ENCODE data around the gene ROR1. TPM values are rescaled to one million over a fixed set of nuclear protein-coding genes. Genes with fewer than 3 reads are reported as not detected.

ROR1 gene
- total RNA-seq, 2 experiments from 2014 or later: not detected

DNA sequence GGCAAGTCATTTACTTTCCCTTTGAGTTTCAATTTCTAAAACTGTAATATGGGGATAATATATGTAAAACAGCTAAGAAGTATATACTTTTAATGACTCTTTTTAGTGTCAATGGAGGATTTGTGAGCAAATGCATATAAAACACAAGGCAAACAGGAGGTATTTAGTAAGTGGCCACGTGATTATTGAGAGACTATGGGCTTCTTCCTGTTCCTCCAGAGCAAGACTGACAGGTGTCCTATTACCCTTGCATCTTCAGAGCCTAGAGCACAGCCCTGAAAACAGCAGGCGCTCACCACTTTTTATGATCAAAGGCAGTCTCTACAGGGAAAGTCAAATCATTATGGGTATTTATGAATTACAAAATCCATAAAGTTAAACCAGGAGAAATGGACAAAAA is 941 bp upstream of the ROR1 start:
- ChIA-PET CTCF (no interaction called here), POLR2A (no interaction called here)
- Mint-ChIP-seq H3K4me1 (ENCODE audit: low read depth) (peaks cover 12% of the 10 kb centered on the region), H3K27ac (no peak overlapping the region), H3K9me3 (no peaks in the 10 kb centered on the region), H3K36me3 (ENCODE audit: low read depth) (no peaks in the 10 kb centered on the region), H3K4me3 (peak overlapping the region; percentile 52), H3K27me3 (peaks cover 48% of the 10 kb centered on the region)
- TF ChIP-seq, protein P1, sequence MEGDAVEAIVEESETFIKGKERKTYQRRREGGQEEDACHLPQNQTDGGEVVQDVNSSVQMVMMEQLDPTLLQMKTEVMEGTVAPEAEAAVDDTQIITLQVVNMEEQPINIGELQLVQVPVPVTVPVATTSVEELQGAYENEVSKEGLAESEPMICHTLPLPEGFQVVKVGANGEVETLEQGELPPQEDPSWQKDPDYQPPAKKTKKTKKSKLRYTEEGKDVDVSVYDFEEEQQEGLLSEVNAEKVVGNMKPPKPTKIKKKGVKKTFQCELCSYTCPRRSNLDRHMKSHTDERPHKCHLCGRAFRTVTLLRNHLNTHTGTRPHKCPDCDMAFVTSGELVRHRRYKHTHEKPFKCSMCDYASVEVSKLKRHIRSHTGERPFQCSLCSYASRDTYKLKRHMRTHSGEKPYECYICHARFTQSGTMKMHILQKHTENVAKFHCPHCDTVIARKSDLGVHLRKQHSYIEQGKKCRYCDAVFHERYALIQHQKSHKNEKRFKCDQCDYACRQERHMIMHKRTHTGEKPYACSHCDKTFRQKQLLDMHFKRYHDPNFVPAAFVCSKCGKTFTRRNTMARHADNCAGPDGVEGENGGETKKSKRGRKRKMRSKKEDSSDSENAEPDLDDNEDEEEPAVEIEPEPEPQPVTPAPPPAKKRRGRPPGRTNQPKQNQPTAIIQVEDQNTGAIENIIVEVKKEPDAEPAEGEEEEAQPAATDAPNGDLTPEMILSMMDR (IDR thresholded peaks at IDR 0.05): no peak
- intact Hi-C loops (cut with micrococcal nuclease): no loop called here
- DNase-seq: no peak
- no peak for ATAC-seq

- ATAC-seq (peak; percentile 28), DNase-seq (no peak)
- intact Hi-C loops (cut with micrococcal nuclease): no loop called here
- no peaks in the 10 kb centered on the region for H3K9me3 Mint-ChIP-seq
- H3K4me1 Mint-ChIP-seq (ENCODE audit: low read depth): peaks cover 12% of the 10 kb centered on the region
- H3K27ac Mint-ChIP-seq: no peak overlapping the region
- TF ChIP-seq, protein P1 (IDR thresholded peaks at IDR 0.05): no peak
- peaks cover 49% of the 10 kb centered on the region for H3K27me3 Mint-ChIP-seq
- ChIA-PET POLR2A (interaction anchor here (1.3 kb wide), 1 partner anchor 9 kb away, joined by 4 read pairs; no protein-coding TSS in a partner anchor), CTCF (no interaction called here)
- no peaks in the 10 kb centered on the region for H3K36me3 Mint-ChIP-seq (ENCODE audit: low read depth)
- H3K4me3 Mint-ChIP-seq: peak overlapping the region; percentile 52
Measured at GRCh38 chr1:63773496-63773814, 362 bp upstream of the ROR1 start.

DNA sequence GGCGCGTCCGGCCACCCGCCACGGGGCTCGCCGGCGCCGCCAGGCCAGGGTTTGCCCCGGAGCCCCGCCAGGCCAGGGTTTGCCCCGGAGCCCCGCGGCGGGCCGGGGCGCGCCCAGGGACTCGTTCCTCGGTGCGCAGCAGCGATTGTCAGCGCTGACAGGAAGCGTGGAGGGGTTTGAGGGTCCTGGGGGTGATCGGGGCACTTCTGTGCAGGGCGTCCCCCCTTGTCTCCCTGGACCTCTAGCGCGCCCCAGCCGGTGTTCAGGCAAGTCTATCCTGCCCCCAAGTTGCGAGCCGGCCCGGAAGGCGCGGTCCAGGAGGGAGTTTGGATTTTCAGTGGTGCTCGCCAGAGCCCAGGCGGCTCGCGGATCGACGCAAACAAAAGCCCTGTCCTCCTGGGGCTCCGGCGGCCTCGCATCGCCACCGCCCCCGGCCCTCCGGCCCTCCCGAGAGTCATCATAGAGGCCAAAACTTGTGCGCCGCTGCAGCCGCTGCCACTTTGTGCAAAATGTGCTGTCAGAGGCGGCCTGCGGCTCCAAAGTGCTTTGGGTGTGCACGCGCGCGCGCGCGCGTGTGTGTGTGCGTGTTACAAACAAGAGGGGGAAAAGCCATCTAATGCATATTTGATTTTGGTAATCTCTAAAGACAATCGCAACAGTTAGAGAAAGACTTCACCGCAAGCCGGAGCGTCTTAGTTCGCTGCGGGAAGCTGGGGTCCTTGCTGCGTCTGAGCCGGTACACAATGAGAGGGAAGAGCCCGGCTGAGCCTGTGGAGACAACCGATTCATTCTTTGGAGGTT is 1.0 kb downstream of the ROR1 start:
- peak; percentile 8 for DNase-seq
- H3K9me3 Mint-ChIP-seq: no peaks in the 10 kb centered on the region
- H3K27me3 Mint-ChIP-seq: peaks cover 49% of the 10 kb centered on the region
- intact Hi-C loops (cut with micrococcal nuclease): no loop called here
- TF ChIP-seq, protein P1 (IDR thresholded peaks at IDR 0.05): no peak
- no peak for ATAC-seq
- H3K4me1 Mint-ChIP-seq (ENCODE audit: low read depth): peaks cover 12% of the 10 kb centered on the region
- POLR2A ChIA-PET: no interaction called here
- no peaks in the 10 kb centered on the region for H3K36me3 Mint-ChIP-seq (ENCODE audit: low read depth)
- CTCF ChIA-PET: no interaction called here
- H3K4me3 Mint-ChIP-seq: peak overlapping the region; percentile 26
- no peak overlapping the region for H3K27ac Mint-ChIP-seq

DNA sequence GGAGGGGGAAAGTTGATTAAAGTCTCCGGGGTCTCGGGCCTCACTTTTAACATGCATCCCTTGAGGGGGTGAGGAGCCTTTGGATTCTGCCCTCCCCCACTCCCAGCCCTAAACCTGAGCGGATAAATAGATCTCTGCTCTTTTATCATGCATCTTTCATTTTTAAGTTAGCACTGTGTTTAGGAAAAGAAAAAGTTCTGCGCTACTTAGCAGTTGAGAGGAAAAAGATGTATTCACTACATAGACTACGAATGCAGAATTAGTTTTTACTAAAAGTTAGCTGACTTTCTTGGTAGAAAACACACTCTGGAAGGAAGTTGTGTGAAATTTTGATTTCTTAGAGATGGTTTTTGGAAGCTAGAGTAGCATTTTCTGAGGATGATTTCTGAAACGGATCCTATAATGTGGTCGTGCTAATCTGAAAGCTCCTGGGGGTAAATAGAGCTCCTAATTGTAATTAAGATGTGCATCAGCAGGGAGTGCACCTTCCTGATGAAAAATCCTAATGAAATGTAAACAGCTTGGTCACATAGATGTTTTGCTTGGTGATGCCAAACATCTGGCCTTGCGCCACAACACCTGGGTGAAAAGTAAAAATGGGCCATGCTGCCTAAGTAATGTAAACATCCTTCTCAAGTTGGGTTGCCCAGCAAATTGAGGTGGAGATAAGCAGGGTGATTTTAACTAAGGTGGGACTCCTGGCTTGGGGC is 1.8 kb downstream of the ROR1 start:
- DNase-seq: no peak
- Mint-ChIP-seq H3K36me3 (ENCODE audit: low read depth) (no peaks in the 10 kb centered on the region), H3K4me3 (peak overlapping the region; percentile 26), H3K4me1 (ENCODE audit: low read depth) (peaks cover 12% of the 10 kb centered on the region), H3K27ac (no peak overlapping the region), H3K27me3 (peaks cover 48% of the 10 kb centered on the region), H3K9me3 (no peaks in the 10 kb centered on the region)
- ATAC-seq: no peak
- POLR2A ChIA-PET: no interaction called here
- CTCF ChIA-PET: no interaction called here
- TF ChIP-seq, protein P1 (IDR thresholded peaks at IDR 0.05): no peak
- intact Hi-C loops (cut with micrococcal nuclease): no loop called here

DNA sequence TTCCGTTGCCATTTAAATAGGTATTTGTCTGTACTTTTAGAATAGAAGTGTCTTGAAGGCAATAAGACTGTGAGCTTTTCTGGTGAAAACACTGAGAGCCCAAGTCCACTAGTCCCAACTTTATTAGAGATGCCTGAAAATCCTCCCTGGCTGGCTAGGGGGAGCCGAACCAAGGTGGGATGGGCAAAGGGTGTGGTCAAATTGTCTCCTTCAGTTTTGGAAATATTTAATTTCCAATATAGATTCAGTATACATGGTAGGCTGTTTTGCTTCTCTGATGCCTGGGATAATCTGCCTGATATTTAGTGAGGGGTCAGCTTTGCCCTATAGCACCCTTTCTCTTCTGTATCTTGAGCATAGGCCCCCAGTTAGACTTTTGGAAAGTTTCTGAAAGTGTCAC is 3.5 kb downstream of the ROR1 start:
- ChIA-PET CTCF (interaction anchor here (1.4 kb wide), 1 partner anchor 359 kb away, joined by 3 read pairs; no protein-coding TSS in a partner anchor), POLR2A (no interaction called here)
- DNase-seq: no peak
- Mint-ChIP-seq H3K27me3 (peaks cover 40% of the 10 kb centered on the region), H3K4me1 (ENCODE audit: low read depth) (peaks cover 12% of the 10 kb centered on the region), H3K27ac (no peak overlapping the region), H3K9me3 (no peaks in the 10 kb centered on the region), H3K36me3 (ENCODE audit: low read depth) (no peaks in the 10 kb centered on the region), H3K4me3 (no peak overlapping the region)
- no peak for ATAC-seq
- intact Hi-C loops (cut with micrococcal nuclease): no loop called here
- TF ChIP-seq, protein P1 (IDR thresholded peaks at IDR 0.05): no peak

Data from activated CD8-positive, alpha-beta T cell treated with anti-CD3 and anti-CD28 coated beads for 36 hours (primary cell).